ENCODE data around the gene TBCEL. TPM values are rescaled to one million over a fixed set of nuclear protein-coding genes. Genes with fewer than 3 reads are reported as not detected.

The TBCEL gene, protein sequence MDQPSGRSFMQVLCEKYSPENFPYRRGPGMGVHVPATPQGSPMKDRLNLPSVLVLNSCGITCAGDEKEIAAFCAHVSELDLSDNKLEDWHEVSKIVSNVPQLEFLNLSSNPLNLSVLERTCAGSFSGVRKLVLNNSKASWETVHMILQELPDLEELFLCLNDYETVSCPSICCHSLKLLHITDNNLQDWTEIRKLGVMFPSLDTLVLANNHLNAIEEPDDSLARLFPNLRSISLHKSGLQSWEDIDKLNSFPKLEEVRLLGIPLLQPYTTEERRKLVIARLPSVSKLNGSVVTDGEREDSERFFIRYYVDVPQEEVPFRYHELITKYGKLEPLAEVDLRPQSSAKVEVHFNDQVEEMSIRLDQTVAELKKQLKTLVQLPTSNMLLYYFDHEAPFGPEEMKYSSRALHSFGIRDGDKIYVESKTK
- polyA plus RNA-seq (ENCODE audit: insufficient read length in 4 of 4) = 10 to 100 TPM; 22.2 to 26.3 (median 23.3) TPM

DNA sequence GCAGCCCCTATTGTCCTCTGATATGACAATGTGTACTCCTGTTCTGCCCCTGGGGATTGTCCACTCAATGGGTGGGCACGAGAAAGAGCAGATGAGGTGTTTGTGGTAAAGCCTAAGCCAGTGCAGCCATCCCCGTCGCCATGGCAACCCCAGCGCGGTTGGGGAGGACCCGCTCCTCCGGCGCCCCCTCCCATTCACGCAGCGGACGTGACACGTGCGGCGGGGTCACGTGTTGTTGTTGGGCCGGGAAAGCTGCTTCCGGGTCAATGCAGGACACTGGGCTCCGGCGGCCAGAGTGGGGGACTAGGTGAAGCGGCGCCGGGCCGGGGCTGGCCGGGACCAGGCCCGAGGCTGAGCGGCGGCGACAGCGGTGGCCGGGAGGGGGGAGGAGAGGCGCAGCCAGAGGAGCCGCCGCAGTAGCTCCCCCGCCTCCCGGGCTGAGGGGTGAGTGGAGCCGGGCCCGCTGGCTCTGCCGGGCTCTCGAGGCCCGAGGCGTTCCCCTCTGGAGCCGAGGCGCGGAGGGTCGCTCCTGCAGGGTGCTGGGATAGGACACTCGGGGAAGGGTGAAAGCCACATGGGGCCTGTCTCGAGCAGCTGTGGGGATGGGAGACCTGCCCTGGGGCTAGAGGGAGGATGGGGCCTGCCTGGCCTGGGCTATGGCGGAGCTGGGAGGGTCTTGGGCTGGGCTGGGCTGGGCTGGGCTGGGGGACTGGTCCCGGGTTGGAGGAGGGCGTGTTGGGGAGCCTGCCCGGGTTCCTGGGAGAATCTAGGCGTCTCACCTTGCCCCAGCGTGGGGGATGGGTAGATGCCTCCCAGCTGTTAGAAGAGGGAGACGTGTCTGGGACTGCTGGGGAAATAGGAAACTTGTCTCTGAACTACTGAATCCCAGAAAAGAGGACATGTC lies at the start of gene TBCEL:
Gene TBCEL (plus strand): TSS at position 255 of the 904 bp plus-strand sequence. CDS start 21,589 bp downstream, outside the sequence.
- peak; percentile 27 to 83 (median 75) for DNase-seq (ENCODE audit: low read depth in 4 of 4, low spot score in 2 of 4)

DNA sequence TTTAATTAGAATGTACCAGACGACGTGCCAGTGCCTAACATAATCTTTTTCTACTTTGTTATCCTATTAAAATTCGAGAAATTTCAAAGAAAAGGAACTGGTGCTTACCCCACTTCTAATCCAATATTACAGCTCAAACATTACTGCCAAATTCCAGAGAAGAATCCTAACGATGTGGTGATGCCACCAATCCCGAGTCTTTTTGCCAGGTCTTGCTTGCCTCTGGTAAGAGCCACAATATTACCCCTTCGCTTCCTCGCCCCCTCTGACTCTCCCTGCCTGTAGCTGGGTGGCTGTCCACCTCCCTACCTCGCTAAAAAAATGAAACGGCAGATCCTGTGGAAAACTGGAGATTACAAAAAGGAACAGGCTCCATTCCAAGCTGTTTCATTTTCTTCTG lies 49.4 kb upstream of the TBCEL start:
- no peak for DNase-seq (ENCODE audit: low read depth in 4 of 4, low spot score in 2 of 4)

DNA sequence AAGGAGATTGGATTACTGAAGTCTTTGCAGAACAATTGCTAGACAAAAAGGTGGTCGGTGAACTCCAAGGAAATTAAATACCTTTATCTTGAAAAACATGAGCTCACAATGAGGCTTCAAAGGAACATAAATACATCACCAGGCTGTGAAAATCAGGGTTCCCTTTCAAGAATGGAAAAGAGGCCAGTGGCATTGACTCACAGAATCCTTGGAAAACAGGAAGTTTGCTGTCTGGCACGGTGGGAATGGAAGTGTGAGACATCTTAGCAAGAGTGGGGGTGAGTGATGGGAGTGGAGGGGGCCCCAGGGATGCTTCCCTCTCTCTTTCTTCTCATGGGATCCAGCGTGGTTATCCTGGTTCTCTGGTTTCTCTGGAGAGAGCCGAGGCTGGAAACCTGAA lies 48.9 kb upstream of the TBCEL start:
- DNase-seq (ENCODE audit: low read depth in 4 of 4, low spot score in 2 of 4) = no peak

- DNase-seq (ENCODE audit: low read depth in 4 of 4, low spot score in 2 of 4) = no peak
Measured at GRCh38 chr11:120977266-120978137, 46.4 kb upstream of the TBCEL start.

- no peak for DNase-seq (ENCODE audit: low read depth in 4 of 4, low spot score in 2 of 4)
Measured at GRCh38 chr11:120978701-120979100, 45.2 kb upstream of the TBCEL start.

- DNase-seq (ENCODE audit: low read depth in 4 of 4, low spot score in 2 of 4) = peak in 2 of 4 donors; percentile 18 to 39
Measured at GRCh38 chr11:120985718-120986569, 38.0 kb upstream of the TBCEL start.

DNA sequence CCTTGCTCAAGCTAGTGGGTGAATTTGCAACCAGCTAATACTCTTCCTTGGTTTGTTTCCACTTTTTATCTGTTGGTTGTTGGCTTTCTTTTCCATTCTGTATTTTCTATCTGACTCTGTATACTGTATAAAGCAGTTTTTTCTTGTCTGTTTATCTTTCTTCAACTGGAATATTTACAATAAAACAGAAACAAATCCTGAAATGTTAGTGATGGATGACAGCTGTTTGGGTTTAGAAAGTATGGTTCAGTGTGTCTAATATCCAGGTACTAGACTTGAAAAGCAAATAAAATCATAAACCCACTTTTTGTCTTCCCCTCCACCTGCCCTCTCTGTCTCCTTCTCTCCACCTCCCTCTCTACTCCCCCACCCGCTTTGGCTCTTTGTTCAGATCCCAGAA lies 35.3 kb upstream of the TBCEL start:
- DNase-seq (ENCODE audit: low read depth in 4 of 4, low spot score in 2 of 4) = no peak

- DNase-seq (ENCODE audit: low read depth in 4 of 4, low spot score in 2 of 4) = no peak
Measured at GRCh38 chr11:120991830-120992686, 31.8 kb upstream of the TBCEL start.

DNA sequence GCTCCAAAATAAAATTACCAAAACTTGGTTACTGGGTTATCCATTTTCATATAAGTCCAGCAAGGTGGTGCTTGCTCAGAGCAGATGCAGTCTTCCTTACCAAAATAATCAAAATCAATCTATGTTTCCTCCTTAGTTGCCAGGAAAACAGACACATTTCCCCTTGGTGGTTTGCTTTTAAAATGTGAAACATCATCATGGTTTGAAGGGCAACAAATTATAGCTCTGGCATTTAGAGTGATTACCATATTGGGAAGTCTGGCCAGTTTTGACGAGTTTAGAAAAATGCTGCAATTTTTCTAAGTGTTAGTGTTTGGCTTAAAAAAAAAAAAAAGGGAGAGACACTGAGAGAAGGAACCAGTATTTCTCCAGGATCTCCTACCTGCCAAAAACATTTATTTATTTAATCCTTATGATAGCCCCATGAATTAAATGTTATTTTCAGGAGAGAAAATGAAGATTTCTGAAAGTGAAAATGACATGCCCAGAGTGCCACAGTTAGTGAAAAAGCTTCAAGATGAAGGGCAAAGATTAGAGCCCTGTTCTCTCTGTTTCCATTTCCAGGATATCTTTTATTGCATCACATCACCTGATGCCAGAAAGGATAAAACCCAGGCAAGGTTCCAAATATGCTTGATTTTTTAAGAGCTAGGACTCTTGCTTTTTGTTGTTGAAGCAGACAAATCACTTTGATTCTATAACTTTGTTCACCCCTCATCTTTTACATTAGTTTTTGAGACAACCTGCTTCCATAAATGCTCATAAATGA lies 29.6 kb upstream of the TBCEL start:
- no peak for DNase-seq (ENCODE audit: low read depth in 4 of 4, low spot score in 2 of 4)

GRCh38 chr11:120995184-120995583 lies 28.7 kb upstream of the TBCEL start:
- no peak for DNase-seq (ENCODE audit: low read depth in 4 of 4, low spot score in 2 of 4)

DNA sequence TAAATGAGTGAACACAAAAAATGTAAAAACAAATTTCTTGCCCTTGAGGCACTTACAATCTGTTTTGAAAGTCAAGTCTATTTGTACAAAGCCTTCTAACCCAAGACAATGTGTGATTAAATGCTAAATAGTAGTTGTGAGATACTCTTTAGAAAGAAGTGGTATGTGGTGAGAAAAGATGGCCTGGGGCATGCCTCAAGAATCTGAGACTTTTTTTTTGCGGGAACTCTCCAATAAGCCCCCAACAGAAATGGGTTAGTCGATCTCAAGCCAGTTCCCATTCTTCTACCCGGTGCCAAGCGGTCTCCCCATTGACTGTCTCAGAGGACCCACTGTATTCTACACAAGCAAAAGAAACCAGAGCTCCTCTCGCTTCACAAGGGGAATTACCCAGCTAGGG lies 26.9 kb upstream of the TBCEL start:
- DNase-seq (ENCODE audit: low read depth in 4 of 4, low spot score in 2 of 4) = no peak

GRCh38 chr11:120998581-120998980 lies 25.3 kb upstream of the TBCEL start:
- DNase-seq (ENCODE audit: low read depth in 4 of 4, low spot score in 2 of 4) = no peak

GRCh38 chr11:121004206-121004840 lies 19.6 kb upstream of the TBCEL start:
- DNase-seq (ENCODE audit: low read depth in 4 of 4, low spot score in 2 of 4) = no peak

GRCh38 chr11:121006922-121007321 lies 17.0 kb upstream of the TBCEL start:
- DNase-seq (ENCODE audit: low read depth in 4 of 4, low spot score in 2 of 4) = no peak

- DNase-seq (ENCODE audit: low read depth in 4 of 4, low spot score in 2 of 4) = no peak
Measured at GRCh38 chr11:121008551-121008950, 15.4 kb upstream of the TBCEL start.

DNA sequence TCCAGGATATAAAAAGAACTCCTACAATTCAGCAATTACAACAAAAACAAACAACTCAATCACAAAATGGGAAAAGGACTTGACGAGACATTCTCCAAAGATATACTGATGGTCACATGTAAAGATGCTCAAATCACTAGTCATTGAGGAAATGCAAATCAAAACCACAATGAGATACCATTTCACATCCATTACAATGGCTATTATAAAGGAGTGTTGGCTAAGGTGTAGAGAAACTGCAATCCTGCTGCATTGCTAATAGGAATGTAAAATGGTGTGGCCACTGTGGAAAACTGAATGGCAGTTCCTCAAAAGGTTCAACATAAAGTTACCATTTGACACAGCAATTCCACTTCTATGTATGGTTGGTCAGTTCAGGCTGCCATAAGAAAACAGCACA lies 11.8 kb upstream of the TBCEL start:
- DNase-seq (ENCODE audit: low read depth in 4 of 4, low spot score in 2 of 4) = no peak

- DNase-seq (ENCODE audit: low read depth in 4 of 4, low spot score in 2 of 4) = no peak
Measured at GRCh38 chr11:121018746-121019145, 5.2 kb upstream of the TBCEL start.

Data from left renal cortex interstitium (tissue), 4 donors.